Neural progenitor cell (in vitro differentiated cells): ENCODE data around the gene HS3ST4.

ENCODE experiments used
- CTCF ChIP-seq: fragments of 200-600 bp; sonication (generic); IDR thresholded peaks from 2 replicates; pipeline ENCODE4 v1.5.1; 2017; ENCODE audit warnings: antibody characterized with exemption, mild to moderate bottlenecking
- EZH2phosphoT487 ChIP-seq: fragments of 200-600 bp; sonication (generic); IDR thresholded peaks from 2 replicates; pipeline ENCODE4 v1.6.1; 2017; ENCODE audit warnings: antibody characterized with exemption

- TF ChIP-seq CTCF (no peak), EZH2phosphoT487 (no peak)
Observed at GRCh38 chr16:25748092-25748654, 56.4 kb downstream of the HS3ST4 start.
